Left renal cortex interstitium (tissue), 4 donors: ENCODE results near the gene APBA2. TPM values are rescaled to one million over a fixed set of nuclear protein-coding genes. Genes with fewer than 3 reads are reported as not detected.

Experiments used
- DNase-seq, 4 donors: peaks; one replicate each; pipeline ENCODE4 v3.0.0-alpha.2; 2013; ENCODE audit warnings: low read depth in 4 of 4, low spot score in 2 of 4, missing footprints in 1 of 4
- polyA plus RNA-seq, 4 donors: library from polyadenylated mRNA; unstranded; fragments of 120-200 nt; gene quantifications; one replicate each; pipeline ENCODE4 v1.2.1, GENCODE V29; 2013; ENCODE audit not compliant: insufficient read length in 4 of 4

Gene APBA2
- polyA plus RNA-seq, 4 donors, result 11.7 to 19.3 (median 15.1) TPM

- DNase-seq, result no peak
Observed at GRCh38 chr15:29126208-29126536, 240.4 kb downstream of the APBA2 start.

- DNase-seq, result no peak
Observed at GRCh38 chr15:29126821-29127461, 241.2 kb downstream of the APBA2 start.

- no peak for DNase-seq
Observed at GRCh38 chr15:29127506-29128430, 242.0 kb downstream of the APBA2 start.

GRCh38 chr15:29128671-29129070, 242.9 kb downstream of the APBA2 start:
- no peak for DNase-seq

- DNase-seq, result no peak
Observed at GRCh38 chr15:29129221-29129620, 243.4 kb downstream of the APBA2 start.

GRCh38 chr15:29129926-29130325, 244.2 kb downstream of the APBA2 start:
- DNase-seq, result no peak

- no peak for DNase-seq
Observed at GRCh38 chr15:29130476-29130875, 244.7 kb downstream of the APBA2 start.

GRCh38 chr15:29130951-29131839, 245.4 kb downstream of the APBA2 start:
- no peak for DNase-seq

GRCh38 chr15:29131840-29132420, 246.2 kb downstream of the APBA2 start:
- DNase-seq, result no peak

GRCh38 chr15:29132735-29133181, 247.0 kb downstream of the APBA2 start:
- DNase-seq, result no peak

- no peak for DNase-seq
Observed at GRCh38 chr15:29133321-29133720, 247.5 kb downstream of the APBA2 start.

GRCh38 chr15:29133791-29134190, 248.0 kb downstream of the APBA2 start:
- DNase-seq, result no peak

GRCh38 chr15:29134239-29134638, 248.5 kb downstream of the APBA2 start:
- DNase-seq, result no peak

- no peak for DNase-seq
Observed at GRCh38 chr15:29134641-29135308, 249.0 kb downstream of the APBA2 start.

- DNase-seq, result no peak
Observed at GRCh38 chr15:29135309-29135657, 249.5 kb downstream of the APBA2 start.

- DNase-seq, result no peak
Observed at GRCh38 chr15:29135702-29136646, 250.2 kb downstream of the APBA2 start.

- no peak for DNase-seq
Observed at GRCh38 chr15:29138260-29138659, 252.5 kb downstream of the APBA2 start.

- DNase-seq, result no peak
Observed at GRCh38 chr15:29139072-29139471, 253.3 kb downstream of the APBA2 start.
